HTERT RPE-1 (cell line): ENCODE results near the gene LMF2.
"Not testable (repeated sequence)": the region's sequence is repeated elsewhere in the genome, so short reads cannot be mapped to it uniquely, and the experiment has no call there.

Experiments used
- in situ Hi-C: fragments of 300-500 bp; cut with MboI; formaldehyde crosslinking; loops from 4 replicates; pipeline ENCODE4 v1.14.3; 2020; ENCODE audit warnings: low sequenced_read_pairs

LMF2 gene

GRCh38 chr22:50535113-50535512 lies 27.6 kb upstream of the LMF2 start:
- in situ Hi-C loops = no loop called here

- in situ Hi-C loops = not testable (repeated sequence)
Measured at GRCh38 chr22:50533856-50534711, 26.6 kb upstream of the LMF2 start.

- in situ Hi-C loops = no loop called here
Measured at GRCh38 chr22:50532824-50533796, 25.6 kb upstream of the LMF2 start.

- in situ Hi-C loops = no loop called here
Measured at GRCh38 chr22:50531962-50532674, 24.6 kb upstream of the LMF2 start.

GRCh38 chr22:50531546-50531961 lies 24.1 kb upstream of the LMF2 start:
- in situ Hi-C loops = no loop called here

- in situ Hi-C loops = no loop called here
Measured at GRCh38 chr22:50530877-50531545, 23.5 kb upstream of the LMF2 start.

- in situ Hi-C loops = no loop called here
Measured at GRCh38 chr22:50530580-50530876, 23.0 kb upstream of the LMF2 start.

- in situ Hi-C loops = no loop called here
Measured at GRCh38 chr22:50529897-50530579, 22.5 kb upstream of the LMF2 start, which contains the start of gene TYMP. Gene TYMP, minus strand, starts transcription at chr22:50530012. Its CDS starts 303 bp downstream, at chr22:50529709.

- in situ Hi-C loops = no loop called here
Measured at GRCh38 chr22:50529416-50529896, 22.0 kb upstream of the LMF2 start.

GRCh38 chr22:50528682-50529415 lies 21.3 kb upstream of the LMF2 start:
- in situ Hi-C loops = no loop called here

GRCh38 chr22:50527921-50528681 lies 20.6 kb upstream of the LMF2 start:
- in situ Hi-C loops = no loop called here

GRCh38 chr22:50526834-50527801 lies 19.6 kb upstream of the LMF2 start:
- in situ Hi-C loops = no loop called here

GRCh38 chr22:50526108-50526833 lies 18.8 kb upstream of the LMF2 start:
- in situ Hi-C loops = no loop called here

- in situ Hi-C loops = no loop called here
Measured at GRCh38 chr22:50525858-50526107, 18.3 kb upstream of the LMF2 start.

GRCh38 chr22:50525104-50525857 lies 17.8 kb upstream of the LMF2 start, which contains the start of gene SCO2:
Gene SCO2, minus strand, starts transcription at chr22:50525598. Its CDS starts 1,187 bp downstream, at chr22:50524411.
- in situ Hi-C loops = no loop called here

- in situ Hi-C loops = no loop called here
Measured at GRCh38 chr22:50524676-50525103, 17.2 kb upstream of the LMF2 start.
